DMS53 (cell line): ENCODE measurements around the gene GOLGA2.
A peak's percentile ranks its signal among the peaks of the same experiment; 100 is the strongest.
"Not testable (repeated sequence)": the region's sequence is repeated elsewhere in the genome, so short reads cannot be mapped to it uniquely, and the experiment has no call there.

Source experiments
- DNase-seq: peaks from one replicate; lab custom pipeline; 2025; lab: John Stamatoyannopoulos, UW

GOLGA2 gene

DNA sequence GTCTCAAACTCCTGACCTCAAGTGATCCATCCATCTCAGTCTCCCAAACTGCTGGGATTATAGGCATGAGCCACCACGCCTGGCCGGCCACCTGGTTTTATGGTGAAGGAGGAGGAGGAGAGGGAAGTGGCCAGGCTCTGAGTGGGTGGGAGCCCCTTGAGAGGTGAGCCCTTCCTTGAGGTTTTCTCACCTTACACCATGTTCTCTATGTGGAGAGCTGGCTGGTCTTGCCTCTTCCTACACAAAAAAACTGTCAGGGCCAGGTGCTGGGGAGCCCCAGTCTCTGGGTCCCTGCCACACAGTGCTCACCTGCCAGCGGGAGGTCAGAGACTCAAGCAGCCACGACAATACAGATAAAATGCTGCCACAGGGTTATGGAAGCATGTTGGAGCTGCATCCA lies 18.3 kb upstream of the GOLGA2 start:
- no peak for DNase-seq

DNA sequence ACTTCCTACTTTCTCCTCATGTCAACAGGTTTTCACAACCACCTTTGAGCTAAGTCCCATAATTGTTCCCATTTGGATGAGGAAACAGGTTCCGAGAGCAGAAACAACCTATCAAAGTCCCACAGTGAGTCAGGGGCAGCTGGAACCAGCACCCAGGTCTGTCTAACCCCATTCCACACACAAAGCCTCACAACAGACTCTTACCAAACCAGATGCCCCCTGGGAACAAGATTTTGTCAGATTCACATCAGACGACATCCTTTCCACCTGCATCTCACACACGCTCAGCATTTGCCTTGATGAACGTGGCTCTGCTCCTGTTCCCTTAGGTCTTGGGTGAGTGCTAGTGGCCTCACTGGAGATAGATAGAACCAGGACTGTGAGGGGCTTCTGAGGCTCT lies 17.3 kb upstream of the GOLGA2 start:
- no peak for DNase-seq

DNA sequence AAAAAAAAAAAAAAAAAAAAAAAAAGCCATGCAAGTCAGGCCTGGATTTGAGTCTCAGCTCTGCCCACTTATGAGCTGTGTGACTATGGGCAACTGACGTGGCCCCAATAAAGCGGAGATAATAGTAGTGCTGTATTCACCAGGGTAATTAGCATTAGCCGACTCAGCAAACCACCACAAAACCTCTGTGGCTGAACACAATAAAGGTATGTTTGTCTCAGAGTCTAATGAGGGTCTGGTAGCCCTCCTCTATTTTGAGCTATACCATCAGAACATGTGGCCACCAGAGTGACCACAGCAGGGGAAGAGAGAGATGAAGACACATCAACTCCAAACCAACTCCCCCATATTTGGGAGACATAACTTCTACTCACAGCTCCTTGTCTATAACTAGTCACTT lies 16.2 kb upstream of the GOLGA2 start:
- DNase-seq, result no peak

DNA sequence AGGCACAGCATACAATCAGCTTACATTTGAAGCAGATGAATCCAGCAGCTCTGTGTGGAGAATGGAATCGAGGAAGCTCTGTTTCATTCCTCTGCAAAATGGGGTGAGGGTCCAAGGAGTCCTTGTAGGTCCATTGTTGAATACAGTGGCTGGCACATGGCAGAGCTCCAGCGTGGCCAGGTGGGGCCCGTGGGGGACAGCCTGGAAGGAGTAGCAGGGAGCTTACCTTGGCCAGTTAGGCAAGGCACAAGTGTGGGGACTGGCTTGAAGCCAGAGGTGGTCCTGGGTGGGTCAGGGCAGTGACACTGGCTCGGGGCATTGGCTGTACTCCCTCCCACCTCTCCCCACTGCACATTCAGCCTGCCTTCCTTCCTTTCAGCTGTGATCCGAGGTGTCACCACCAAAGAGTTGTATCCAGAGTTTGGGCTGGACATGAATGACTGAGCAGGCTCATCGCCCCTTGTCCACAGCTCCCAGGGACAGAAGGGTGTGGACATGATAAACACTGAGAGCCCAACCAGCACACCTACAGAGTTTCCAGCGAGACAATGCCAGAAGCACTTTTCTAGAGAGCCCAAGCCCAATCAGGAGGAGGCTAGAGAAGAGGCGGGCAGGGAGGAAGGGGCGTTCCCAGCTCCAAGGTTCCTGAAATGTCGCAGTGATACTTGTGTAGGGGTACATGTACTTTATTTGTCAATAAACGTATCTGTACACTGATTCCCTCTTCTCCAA lies 12.6 kb upstream of the GOLGA2 start:
- no peak for DNase-seq

DNA sequence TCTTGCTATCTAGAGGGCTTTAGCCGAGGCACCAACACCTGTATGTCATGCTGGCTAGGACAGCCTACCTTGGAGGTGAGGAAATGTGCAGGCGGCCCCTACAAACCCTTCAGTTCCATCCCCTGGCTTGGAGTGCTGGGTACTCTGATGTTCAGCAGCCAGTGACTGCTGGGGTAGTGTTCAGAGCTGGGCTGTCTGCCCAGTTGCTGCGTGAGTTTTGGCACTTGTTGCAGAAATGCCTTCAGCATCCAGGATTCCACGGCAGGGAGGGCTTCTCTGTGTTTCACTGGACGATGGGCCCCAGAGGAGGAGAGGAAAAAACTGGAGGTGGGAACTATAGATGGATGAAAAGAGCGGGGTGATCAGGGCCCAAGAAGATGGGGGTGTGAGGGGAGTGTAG lies 10.6 kb upstream of the GOLGA2 start:
- DNase-seq, result no peak

DNA sequence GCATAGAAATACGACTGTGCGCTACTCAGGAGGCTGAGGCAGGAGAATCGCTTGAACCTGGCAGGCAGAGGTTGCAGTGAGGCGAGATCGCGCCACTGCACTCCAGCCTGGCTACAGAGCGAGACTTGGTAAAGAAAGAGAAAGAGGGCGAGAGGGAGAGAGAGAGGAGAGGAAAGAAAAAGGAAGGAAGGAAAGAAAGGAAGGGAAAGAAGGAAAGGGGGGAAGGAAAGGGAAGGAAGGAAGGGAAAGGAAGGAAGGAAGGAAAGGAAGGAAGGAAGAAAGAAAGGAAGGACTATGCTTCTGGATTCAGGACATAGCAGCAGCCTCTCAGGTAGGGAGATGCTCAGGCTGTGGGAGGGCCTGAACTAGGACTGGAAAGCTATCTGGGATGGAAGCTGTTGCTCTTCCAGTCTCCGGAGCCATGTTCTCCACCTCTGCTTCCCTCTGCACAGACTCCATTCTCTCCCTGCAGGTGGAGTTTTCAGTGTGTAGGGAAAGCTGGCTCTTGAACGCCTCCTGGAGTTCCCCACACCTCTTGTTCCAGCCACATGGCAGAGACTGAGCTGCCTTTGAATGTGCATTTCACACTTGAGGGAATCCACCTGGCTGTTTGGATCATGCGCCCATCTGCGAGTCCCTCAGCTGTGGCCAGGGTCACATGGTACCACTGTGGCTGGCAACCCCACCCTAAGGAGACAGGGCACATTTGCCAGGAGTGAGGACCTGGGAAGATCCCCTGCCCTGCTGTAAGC lies 9.4 kb upstream of the GOLGA2 start:
- DNase-seq, result no peak

DNA sequence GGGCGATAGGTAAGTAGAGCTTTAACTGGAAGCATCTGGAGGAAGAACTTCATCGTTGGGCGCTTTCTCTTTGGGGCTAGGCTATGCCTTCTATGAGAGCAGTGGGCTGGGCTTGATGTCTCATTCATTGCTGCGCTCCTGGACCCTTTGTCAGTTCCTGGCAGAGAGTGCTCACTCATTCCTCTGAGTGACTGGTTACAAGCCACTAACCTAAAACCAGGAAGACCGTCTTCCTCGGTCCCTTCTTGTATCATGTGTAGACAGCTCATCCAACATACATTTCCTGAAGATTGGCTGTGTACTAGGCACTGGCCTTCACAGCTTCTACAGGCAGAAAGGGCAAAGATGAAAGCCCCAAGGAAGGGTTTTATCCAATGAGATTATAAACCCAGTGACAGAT lies 6.7 kb upstream of the GOLGA2 start:
- DNase-seq, result no peak

DNA sequence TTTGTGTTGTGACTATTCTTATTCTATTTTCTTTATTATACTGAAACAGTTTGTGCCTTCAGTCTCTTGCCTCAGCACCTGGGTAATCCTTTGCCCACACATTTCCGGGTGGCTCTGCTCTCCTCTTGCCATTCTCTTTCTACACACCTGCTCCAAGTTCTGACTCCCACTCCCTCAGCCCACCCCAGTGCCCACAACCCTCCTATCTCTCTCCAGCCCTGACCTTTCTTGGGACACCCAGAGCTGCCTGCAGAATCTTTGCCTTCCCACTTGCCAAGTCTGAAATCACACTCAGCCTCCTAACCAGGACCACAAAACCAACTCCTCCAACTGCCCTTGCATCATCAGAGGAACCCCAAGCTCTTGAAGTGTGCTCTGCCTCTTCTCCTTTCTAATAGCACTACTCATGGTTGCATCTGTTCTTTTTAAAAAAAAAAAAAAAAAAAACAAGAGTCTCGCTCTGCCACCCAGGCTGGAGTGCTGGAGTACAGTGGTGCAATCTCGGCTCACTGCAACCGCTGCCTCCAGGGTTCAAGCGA lies 4.3 kb upstream of the GOLGA2 start:
- no peak for DNase-seq

DNA sequence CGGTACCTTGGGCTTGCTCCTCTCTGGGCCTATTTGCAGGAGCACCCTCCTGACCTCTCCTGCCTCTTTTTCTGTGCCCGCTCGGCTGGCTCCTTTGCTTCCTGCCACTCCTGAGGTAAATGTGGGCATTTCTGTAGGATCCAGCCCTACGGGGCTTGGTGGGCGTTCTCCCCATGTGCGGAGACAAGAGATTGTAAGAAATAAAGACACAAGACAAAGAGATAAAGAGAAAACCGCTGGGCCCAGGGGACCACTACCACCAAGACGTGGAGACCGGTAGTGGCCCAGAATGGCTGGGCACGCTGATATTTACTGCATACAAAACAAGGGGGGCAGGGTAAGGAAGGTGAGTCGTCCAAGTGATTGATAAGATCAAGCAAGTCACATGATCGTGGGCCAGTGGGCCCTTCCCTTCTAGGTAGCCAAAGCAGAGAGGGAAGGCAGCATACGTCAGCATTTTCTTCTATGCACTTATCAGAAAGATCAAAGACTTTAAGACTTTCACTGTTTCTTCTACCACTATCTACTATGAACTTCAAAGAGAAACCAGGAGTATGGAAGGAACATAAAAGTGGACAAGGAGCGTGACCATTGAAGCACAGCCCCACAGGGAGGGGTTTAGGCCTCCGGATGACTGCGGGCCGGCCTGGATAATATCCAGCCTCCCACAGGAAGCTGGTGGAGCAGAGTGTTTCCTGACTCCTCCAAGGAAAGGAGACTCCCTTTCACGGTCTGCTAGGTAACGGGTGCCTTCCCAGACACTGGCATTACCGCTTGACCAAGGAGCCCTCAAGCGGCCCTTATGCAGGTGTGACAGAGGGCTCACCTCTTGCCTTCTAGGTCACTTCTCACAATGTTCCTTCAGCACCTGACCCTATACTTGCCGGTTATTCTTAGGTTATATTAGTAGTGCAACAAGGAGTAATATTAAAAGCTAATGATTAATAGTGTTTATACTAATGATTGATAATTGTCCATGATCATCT lies 3.6 kb upstream of the GOLGA2 start:
- not testable (repeated sequence) for DNase-seq

DNA sequence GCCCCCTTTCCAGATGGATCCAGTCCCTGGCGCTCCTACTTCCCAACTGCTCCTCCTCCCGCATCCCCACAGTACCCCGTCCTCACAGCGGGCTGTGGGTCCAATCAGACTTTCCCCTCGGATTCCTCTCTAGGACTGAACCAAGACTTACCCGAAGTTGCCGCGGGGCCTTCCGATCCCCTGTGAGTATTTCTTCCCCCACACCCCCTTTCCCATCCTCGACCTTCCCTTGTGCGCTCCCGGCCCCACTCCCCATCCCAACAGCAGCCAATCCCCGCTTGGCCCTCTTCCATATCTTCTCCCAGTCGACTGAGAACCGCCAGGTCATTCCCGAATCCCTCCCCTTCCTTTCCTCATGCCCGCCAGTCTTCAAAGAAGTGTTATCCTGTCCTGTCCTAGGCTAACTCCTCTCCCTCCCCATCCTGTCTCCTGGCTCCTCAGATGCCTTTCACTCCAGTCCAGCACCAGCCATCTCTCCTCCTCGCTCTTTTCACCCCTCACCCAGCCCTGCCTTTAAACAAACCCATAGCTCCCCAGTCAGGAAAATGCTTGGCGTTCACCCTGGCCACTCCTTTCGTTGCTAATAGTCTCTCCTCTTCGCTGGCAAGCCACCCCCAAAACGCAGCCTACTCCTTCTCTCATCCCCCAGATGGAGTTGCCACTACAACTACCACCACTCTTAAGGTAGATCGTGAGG lies 915 bp upstream of the GOLGA2 start:
- DNase-seq, result peak; percentile 60

DNA sequence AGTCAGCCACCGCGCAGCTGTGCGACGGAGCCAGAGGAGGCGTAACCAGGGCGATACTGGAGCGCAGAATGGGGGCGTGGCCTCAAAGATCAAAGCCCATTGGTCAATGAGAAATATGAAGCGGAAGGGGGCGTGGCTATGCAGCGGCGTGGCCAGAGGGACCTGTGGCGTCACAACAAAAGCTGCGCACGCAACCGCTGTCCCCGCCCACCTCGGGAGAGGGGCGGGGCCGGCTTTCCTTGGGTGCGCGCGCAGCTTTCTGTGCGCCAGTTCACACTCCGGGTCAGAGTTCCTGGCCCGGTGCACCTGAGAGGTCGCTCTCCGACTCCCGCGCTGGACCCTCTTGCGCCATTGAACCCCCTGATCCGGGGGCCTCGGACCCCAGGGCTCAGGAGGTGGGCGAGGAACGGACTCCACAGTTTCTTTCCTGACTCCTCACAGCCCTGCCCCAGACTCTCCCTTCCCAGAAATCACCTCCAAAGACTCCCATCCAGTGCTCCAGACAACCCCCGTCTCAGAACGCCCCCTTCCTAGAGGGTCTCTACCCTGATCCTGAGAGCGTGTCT lies 284 bp upstream of the GOLGA2 start, which contains the start of gene SWI5:
TSS of gene SWI5 (plus strand) at position 269 of the 566 bp plus-strand sequence.
- peak; percentile 100 for DNase-seq

DNA sequence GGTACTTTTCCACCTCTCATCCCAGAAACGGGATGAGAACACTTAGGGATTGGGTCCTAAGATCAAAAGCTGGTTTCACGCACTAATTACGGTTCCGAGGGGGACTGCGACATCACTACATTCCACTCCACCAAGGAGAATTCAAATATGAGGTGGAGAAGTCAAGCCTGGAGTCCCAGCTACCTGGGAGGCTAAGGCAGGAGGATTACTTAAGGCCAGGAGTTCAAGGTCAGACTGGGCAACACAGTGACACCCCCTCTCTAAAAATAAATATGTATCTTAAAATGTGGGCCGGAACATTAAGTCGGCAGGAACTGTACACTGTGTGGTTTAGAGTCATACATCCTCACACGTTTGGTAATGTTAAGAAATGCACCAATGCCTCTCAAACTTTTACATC lies 1.6 kb downstream of the GOLGA2 start:
- no peak for DNase-seq

DNA sequence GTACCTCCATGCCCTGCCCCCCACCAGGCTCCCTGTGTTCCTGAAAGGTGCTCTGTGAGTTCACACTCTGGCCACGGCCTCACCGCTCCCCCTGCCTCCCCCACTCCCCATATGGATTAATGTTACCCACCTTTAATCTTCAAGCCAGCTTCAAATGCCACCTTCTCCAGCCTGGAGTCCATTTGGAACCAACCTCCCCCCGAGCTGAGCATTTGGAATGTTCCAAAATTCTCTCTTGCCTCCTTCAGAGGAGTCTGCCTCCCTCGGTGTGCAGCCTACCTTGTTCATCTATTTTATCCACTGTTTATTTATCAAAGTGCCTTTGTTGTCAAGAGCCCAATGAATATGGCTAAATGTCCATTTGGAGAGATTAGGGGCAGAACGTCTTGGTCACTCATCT lies 4.3 kb downstream of the GOLGA2 start:
- DNase-seq, result no peak

DNA sequence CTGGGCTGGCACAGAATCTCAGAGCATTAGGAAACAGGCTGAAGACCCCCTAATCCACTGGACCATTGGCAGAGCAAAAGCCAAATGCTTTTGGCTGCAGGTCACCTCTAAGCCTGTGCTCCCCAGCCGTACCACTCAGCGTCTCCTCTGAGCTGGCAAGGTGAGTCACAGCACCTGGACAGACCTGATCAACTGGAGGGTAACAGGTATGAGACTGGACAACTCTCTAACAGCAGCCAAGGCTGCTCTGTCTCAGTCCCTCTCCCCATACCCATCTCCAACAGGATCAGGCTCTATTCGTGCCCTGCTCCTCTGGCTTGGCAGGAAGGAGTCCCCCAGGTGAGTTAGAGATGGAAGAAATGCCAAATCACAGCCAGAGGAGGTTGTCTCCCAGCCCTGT lies 4.7 kb downstream of the GOLGA2 start:
- DNase-seq, result peak; percentile 37

DNA sequence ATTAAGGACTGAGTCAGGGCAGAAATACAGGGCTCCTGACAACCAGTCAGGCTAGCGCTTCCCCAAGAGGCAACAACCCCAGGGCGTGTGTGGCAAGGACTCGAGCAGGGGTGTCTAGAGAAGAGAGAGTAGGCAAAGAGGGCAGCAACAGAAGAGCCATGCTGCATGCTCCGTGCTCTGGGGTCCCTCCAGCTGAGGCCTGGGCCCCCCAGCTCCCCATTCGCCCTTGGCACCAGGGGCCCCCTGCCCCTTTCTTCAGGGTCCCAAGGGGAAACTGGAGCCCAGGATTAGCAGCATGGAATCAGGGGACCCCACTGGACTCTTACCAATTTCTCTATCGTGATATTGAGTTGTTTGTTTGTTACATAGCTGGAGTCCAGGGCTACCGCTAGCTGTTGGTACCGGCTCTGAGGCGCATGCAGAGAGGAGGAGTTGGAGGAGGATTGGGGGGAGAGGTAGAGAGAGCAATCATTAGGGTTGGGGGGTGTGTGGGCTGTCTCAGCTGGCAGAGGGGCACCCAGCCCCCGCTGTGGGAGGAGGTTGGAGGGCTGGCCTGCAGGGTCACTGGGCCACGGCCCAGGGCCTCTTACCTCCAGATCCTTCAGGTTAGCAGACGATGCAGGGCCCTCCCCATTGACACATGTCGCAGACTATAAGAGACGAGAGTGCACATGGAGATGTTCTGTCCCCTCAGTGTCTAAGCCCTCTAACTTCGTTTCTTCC lies 8.8 kb downstream of the GOLGA2 start:
- no peak for DNase-seq

DNA sequence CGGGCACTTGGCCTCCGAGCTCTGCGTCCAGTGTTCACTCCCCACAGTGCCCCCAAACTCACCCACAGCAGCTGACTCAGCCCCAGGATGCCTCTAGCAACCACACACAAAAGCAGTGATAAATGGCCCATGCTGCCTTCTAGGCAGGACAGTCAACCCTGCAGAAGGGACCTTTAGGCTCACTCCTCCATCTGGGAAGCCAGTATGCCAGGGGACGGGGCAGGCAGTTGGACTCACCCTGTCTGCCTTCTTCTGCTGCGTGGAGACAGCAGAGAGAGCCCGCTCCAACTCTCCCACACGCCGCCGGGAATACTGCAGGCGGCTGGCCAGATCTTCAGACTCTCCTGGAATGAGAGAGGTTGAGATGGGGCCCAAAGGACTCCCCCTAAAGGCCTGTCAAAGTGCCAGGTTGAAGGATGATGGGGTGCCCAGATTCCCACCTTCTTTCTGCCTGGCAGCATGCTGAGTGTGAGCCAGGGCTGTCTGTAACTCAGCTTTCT lies 10.4 kb downstream of the GOLGA2 start:
- no peak for DNase-seq

DNA sequence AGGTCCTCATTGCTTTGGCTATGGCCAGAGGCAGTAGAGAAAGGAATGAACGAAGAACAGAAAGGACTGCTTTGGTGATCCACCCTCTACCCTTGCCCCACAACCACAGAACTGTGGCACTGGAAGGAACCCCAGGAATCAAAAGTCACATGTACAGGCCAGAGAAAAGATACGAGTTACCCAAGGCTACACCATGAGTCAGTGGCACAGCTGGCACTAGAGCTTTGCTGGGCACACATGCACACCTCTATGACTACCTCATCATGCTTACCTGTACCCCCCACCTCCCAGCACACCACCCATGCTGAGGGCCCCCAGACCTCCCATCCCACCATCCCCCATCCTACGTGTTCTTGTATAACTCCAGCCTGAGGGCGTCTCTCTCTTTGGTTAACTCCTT lies 13.1 kb downstream of the GOLGA2 start:
- DNase-seq, result no peak

DNA sequence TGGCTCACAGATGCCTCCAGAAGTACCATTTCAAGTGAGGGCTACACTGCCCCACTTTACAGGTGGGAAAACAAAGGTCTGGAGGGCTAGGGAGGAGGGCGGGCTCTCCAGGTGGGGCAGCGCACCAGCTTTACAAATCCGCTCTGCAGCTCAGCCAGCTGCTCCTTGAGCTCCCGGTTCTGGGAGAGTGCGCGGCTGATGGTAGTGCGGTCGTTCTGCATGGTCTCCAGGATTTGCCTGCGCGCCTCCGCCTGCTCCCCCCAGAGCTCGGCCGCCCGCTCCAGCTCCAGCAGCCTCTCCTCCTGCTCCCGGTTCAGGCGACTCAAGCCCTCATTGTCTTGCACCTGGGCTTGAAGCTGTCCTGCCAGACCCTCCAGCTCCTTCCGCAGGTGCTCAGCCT lies 15.5 kb downstream of the GOLGA2 start:
- no peak for DNase-seq

DNA sequence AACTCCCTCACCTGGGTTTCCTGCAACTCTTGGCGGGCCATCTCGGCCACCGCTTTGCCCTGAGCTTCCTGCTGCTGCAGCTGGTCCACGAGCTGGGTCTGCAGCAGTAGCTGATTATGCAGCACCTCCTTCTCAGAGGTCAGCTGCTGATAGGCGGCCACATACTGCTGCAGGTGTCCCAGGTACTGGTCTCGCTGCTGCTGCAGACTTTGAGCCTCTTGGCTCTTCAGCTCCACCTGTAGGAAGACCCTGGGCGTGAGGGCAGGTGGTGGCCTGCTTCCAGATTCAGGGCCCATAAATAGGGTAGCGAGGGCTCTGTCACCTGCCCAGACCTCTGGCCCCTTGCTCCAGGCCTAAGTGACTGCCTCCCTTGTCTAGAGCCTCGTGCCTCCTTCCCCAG lies 16.7 kb downstream of the GOLGA2 start:
- DNase-seq, result peak; percentile 57

DNA sequence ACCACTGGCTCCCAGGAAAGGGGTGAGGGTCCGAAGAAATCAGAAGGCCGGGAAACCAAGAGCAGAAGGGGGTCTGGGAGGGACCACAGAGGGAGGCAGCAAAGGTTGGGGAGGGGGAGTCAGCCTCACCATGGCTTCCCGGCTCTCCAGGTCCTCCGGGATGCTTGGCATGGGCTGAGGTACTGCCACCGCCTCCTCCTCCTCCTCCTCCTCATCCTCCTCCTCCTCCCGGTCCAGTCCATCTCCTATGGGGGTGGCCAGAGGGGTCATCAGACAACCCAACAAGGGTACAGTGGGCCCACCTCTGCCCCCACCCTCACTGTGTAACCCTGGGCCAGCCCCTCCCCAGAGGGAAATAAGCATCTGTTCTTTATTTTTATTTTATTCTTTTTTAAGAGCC lies 17.5 kb downstream of the GOLGA2 start:
- no peak for DNase-seq
